CD4-positive, alpha-beta T cell treated with Interleukin-15 for 1 hour (primary cell): ENCODE measurements around the gene JAZF1.
"Not testable (repeated sequence)": the region's sequence is repeated elsewhere in the genome, so short reads cannot be mapped to it uniquely, and the experiment has no call there.

Source experiments
- DNase-seq: peaks from one replicate; pipeline ENCODE4 v3.0.0-alpha.2; 2020

The JAZF1 gene

DNA sequence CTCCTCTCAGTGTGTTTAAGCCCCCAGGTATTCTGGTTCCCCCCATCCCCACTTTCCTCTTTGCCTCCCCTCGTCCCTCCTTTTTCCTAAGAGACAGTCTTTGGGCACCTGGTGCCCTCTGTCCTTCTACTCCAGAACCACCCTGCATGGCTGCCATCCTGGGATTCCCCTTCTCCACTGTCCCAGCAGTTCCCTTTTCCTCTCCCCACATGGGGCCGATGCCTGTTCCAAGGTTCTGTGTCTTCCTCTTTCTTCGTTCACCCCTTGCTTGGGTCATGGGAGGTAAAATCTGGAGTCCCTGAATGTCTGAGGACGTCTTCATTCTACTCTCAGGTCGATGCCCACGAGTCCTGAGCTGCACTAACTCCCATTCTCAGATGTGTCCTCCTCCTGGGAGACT, 319.8 kb downstream of the JAZF1 start:
- no peak for DNase-seq

DNA sequence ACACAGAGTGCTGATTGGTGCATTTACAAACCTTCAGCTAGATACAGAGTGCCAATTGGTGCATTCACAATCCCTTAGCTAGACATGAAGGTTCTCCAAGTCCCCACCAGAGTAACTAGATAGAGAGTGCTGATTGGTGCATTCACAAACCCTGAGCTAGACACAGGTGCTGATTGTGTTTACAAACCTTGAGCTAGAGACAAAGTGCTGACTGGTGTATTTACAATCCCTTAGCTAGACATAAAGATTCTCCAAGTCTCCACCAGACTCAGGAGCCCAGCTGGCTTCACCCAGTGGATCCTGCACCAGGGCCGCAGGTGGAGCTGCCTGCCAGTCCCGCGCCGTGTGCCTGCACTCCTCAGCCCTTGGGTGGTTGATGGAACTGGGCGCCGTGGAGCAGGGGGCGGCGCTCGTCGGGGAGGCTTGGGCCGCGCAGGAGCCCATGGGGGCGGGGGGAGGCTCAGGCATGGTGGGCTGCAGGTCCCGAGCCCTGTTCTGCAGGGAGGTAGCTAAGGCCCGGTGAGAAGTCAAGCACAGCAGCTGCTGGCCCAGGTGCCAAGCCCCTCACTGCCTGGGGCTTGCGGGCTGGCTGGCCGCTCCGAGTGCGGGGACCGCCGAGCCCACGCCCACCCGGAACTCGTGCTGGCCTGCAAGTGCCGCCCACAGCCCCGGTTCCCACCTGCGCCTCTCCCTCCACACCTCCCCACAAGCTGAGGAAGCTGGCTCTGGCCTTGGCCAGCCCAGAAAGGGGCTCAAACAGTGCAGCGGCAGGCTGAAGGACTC, 323.7 kb downstream of the JAZF1 start:
- DNase-seq, result not testable (repeated sequence)

DNA sequence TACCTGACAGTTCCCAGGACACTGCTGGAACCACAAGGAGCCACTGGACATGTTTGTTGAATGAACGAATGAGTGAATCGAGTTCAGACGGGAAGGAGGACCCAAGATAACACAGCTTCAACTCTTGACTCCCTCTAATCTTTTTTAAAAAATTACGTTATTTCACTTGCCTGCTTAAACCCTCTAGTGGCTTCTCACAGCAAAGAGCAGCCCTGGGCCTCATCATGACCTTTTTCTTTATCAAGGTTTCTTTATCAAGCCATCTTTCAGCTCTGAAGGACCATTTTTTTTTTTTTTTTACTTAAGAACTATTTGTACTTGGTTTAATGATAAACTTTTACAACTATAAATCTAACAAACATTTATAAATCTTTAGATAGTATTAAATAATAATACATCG, 330.1 kb downstream of the JAZF1 start:
- DNase-seq, result no peak

DNA sequence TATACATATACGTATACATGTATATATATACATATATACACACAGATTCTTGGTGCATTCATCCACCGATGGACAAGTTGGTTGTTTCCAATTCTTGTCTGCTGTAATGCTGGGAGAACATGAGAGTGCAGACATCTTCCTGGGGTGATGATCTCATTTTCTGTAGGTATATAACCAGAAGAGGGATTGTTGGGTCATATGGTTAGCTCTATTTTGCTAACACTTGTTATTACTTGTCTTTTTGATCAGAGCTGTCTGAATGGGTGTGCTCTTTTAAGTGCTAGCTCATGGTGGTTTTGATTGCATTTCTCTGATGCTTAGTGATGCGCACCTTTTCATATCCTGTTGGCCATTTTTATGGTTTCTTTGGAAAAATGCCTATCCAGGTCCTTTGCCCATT, 334.2 kb downstream of the JAZF1 start:
- DNase-seq, result no peak

DNA sequence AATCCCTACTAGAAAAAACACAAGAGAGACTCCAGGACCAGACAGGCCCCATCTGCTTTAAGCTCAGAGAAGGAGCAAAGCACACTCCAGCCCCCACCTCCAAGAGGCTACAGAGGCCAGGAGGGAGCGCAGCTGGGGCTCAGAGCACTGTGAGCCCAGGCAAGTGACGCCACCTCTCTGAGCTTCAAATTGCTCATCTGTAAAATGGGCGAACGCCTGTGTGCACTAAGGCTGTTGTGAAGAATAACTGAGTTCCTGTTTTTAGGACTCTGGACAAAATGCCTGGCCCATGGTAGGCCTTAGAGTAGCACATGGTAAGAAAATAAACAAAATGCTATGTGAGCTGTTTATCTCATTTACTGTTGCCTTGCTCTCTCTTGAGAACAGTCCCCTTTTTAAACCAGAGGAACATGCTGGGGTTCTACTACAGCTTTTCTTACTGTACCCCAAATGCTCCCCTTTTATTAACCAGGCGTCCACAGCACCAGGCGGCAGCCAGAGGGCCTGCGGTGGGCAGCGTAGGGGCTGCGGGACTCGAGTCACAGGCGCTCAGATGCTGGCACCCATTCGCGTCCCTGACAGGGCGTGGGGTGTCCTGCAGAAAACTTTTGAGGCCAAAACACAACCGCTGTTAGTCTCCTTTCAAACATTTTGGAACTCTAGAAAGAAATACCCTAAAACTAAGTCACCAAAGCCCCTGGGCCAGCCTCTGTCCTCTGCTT, 336.9 kb downstream of the JAZF1 start:
- no peak for DNase-seq

DNA sequence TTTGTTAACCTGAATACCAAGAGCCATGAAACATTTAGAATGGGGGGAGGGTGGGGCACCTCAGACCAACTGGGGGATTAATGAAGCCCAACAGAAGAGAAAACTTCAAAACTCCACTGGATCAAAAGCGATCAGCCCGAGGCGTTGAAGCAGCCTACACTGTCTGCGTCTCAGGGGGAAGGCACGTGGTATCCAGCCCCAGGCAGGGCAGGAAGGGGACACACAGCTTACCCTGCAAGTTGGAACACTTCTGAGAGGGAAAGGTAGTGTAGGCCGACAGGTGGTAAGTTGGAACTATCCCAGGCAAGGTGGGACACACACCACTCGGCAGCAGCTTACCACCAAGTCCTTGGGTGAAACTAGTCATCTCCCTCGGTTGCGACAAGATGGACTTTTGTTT, 337.7 kb downstream of the JAZF1 start:
- no peak for DNase-seq

DNA sequence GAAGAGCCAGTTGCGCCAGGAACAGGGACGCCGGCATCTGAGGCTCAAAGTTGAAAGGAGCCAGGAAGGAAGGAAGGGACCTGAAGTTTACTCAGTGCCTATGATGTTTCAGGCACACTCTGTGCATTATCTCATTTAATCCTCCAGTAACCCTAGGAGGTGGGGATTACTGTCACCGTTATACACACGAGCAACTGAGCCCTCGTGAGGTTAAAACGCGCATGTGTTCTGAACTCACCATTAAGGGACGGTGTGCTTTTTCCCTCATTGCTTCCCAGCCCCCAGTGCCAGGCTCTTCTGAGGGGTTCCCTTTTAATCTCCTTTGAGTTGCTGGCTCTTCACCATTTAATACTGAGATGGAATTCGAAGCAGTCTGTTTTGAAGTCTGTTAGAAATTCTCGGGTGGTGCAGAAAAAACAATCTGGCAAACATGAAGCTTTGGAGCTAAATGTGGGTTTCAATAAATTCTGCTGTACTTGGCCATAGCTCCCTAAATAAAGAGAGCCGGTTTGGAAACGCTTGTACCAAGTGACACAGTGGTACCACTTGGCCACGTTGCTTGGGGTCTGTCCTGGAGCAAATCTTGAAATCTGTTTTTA, 338.4 kb downstream of the JAZF1 start:
- DNase-seq, result no peak

DNA sequence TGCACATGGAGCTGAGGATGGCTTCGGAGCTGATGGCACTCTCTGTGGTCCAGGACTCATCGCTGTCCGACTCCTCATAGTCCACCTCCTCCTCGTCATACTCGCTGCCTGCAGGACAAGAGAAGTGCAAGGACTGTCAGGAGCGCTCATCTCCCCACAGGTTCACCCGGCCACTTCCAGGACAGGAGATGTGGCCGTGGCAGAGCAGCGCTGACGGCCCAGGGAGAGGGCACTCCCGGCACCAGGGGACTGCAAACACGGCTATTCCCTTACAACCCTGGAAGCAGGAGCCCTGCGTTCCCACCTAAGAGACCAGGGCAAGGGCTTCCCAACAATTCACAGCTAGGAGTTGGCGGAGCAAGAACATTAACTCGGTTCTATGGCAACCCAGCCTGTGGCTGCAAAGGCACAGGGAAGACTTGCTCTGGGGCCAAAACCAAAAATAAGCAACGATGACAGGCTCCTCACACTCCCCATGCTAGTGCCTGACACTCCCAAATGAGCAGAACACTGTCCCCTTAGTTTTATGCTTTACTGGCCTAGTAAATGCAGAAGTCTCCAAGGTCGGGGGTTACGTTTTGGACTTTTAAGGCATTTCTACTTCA, 339.7 kb downstream of the JAZF1 start:
- DNase-seq, result no peak

DNA sequence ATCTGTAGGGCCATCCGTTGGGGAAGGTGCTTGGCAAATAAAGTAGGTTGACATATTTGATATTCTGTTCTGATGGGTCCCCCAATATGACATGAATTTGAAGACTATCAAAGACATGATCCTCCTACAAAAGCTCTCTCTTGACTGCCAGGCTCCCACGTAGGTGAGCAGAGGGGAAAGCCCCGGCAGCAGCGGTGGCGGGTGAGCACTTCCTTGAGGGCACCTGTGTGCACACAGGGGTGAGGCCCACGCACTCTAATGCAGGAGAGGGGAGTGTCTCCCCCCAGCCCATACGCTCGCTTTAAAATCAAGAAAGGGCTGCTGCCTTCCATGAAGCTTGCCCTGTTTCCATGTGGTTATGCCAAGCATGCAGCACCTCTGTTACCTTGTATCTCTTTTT, 340.3 kb downstream of the JAZF1 start:
- DNase-seq, result no peak

DNA sequence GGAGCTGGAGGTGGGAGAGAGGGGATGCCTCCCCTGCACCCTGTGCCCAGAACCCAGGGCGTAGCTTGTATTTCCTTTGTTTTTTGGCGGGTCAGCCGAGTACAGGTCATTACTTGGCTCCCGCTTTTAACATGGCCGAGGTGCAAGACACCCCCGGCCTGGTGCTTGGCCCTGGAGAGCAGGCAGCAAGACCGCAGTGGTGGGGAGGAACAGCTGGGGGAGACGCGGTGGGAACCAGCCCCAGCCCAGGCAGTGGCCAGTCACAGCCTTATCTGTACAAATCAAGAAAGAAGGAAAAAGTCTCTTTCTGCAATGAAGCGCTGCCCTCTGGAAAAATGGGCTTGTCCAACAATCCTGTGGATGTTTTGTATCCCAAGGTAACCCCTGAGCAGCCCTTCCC, 341.5 kb downstream of the JAZF1 start:
- DNase-seq, result no peak

DNA sequence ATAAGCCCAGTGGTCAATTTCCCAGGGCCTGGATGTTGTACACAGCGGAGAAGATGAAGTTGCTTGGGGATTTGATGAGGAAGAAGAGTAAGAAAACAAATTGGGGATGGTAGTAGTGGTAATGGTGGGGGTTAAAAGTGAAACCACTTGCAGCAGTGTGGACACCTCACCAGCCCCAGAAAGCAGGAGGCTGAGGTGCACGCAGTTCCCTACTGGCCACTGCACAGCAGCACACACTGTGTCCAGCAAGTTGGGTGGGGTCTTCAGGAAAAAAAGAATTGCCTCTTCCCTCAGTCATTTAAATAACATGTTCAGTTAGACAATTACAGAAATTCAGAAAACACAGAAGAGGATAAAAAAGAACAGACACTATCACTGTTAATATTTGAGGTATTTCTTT, 344.1 kb downstream of the JAZF1 start:
- no peak for DNase-seq

DNA sequence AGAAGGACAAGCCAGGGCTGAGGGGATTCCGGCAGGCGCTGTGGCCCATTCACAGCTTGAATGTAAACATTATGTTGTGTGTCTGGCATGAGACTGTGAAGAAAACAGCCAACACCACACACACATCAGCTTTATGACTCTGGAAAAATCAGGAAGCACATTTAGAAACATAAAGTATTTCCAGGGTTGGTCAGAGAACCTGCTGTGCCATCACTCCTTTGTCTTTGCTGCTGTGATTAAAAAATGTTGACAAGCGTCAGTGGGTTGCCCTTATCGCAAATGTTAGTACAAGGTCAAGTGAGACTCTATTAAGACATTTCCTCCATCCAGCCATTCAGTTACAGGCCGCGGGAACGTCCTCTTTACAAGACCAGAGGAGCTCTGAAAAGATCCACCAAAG, 345.2 kb downstream of the JAZF1 start:
- DNase-seq, result no peak

DNA sequence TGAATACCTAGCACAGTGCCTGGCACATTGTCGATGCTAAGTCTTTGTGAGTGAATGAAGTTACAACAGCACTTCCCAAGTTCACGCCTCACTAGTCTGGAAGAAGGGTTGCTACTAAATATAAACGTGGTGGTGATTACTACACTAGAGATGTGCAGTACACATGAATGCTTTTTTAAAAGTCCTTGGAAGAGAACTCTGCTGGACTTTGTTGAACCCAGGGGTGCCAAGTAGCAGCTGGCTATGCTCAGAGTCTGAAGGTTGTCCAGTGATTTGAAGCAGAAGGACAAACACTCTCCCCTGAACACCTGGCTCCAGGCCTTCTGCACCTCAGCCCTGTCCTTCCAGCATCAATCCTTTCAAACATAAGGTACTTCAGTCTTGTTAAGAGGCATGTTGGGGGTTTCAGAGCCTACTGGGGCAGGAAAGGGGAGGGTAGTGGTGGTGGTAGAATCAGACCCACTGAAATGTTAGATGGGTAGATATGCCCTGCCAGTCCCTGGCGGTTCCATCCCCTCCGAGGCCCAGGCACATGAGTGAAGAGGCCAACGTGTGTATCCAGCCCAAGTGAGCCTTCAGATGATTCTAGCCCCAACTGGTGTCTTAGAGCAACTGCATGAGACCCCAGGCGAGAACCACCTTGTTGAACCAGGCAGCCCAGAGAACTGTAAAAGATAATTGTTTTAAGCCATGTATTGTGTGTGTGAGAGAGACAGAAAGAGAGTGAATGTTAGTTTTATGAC, 346.2 kb downstream of the JAZF1 start:
- no peak for DNase-seq

DNA sequence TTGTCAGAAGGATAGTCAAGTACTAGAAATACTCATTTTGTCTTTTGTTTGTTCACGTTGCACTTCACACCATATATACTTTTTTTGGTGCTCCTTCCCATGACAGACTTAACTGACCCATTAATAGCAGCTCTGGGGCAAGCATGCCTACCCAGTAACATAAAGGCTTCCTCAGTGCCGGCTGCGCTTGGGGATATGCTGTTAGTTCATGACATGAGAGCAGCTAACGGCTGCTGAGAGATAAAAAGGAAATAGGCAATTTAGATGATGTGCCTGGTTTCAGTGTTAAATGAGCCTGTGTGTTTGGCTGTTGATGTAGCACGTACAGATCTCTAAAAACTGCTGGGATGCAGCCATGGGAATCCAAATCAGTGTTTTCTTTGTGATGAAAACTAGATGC, 354.2 kb downstream of the JAZF1 start:
- DNase-seq, result no peak

DNA sequence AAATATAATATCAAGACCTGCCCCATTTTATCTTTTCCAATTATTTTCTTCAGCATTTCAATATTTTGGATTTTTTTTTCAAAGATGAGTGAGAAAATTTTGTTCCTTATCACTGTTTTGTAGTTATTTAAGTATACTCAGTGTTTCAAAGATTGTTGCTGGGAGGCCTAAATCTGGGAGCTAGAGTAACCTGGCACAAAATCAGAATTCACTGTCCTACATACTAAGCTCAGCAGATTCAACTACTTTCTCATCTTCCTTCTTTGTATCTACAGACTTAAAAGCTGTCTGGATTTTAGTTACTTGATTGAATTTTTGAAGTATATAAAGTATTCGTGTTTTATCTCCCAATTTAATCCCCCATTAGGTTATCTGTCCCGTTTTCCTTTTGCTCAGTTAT, 354.7 kb downstream of the JAZF1 start:
- no peak for DNase-seq

DNA sequence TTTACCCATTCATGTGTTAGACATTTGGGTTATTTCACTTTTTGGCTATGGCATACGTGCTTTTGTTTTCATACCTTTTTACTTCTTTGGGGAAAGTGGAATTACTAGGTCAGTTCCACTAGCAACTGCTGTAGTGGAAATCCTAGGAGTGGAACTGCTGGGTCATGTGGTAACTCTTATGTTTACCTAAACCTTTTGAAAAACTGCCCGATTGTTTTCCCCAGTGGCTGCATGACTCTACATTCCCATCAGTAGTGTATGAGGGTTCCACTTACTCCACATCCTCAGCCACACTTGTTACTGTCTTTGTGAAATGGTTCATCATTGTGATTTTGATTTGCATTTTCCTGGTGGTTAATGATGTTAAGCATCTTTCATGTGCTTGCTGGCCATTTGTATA, 358.4 kb downstream of the JAZF1 start:
- DNase-seq, result no peak

DNA sequence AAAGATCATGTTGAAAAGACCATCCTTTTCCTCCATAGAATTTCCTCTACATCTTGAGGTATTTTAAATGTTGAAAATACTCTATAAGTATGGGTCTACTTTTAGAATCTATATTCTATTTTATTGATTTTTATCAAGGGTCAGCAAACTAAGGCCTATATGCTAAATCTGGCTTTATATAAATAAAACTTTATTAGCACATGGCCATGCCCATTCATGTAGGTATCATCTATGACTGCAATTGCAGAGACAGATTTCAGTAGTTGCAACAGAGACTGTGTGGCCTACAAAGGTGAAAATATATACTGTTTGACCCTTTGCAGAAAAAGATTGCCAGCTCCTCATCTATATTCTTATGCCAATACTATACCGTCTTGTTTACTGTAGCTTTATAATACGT, 367.9 kb downstream of the JAZF1 start:
- no peak for DNase-seq

DNA sequence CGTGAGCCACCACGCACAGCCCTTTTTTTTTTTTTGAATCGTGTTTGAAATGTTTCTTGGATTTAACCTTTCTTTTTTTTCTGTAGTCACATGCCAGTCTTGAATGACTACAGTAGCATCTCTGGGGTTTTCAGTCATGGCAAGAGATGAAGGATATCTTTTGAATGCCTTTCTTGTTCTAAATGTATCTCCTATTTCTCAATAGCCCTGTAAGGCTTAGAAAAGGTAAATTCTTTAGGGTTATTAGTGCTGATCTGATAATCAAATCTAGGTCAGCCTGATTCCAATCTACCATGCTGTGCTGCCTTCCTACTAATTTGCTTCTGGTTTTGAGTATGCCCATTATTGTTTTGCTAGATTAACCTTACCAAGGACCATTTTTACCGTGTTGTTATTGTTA, 370.4 kb downstream of the JAZF1 start:
- no peak for DNase-seq

DNA sequence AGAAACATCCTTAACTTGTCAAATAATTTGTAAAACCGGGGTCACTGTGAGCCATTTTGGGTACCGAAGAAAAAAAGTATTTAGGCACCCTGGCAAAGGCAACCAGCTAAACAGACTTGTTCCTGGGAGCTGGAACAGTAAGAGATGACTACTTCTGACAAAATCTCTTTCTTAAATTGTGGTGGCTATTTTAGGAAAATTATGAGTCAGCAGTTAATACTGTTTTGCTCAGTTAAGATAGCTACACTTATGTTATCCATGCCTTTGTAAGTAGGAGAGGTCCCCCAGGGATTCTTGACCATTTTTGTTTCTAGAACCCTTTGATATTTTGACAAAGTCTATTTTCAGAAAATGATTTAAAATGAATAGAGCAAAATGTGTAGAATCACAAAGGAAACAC, 372.0 kb downstream of the JAZF1 start:
- no peak for DNase-seq

DNA sequence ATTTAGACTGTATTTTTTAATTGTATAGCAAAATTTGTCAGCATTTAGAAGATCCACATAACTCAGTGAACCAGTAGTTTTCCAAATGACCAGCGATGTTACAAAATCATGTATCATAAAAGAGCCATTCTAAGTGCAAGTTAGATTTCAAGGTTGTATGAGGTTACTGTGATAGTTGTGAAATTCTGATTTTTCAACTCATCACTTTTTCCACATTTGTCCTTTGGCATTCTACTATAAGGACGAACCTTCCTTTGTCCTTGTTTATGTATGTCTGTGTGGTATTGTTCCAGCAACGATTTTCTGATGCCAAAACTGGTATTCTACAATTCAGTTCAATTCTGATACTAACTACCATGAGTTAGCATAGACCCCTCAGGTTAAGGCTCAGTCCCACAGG, 376.5 kb downstream of the JAZF1 start:
- no peak for DNase-seq

DNA sequence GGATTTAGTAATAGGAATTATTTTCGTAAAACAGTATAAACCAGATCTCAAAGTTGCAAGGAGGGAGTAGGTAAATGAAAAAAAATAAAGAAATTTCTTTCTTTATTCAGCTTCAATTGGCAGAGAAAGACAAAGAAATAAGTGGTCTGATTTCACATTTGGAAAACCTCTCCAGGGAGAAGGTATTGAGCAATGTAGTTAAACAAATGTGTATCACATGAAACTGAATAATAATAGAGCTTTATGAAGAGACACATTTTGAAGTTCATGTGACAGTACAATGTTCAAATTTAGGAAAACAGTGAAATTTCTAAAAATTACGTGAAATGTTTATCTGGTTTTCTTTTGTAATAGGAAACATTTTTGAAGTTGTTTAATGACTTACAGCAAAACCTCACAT, 377.6 kb downstream of the JAZF1 start:
- no peak for DNase-seq

DNA sequence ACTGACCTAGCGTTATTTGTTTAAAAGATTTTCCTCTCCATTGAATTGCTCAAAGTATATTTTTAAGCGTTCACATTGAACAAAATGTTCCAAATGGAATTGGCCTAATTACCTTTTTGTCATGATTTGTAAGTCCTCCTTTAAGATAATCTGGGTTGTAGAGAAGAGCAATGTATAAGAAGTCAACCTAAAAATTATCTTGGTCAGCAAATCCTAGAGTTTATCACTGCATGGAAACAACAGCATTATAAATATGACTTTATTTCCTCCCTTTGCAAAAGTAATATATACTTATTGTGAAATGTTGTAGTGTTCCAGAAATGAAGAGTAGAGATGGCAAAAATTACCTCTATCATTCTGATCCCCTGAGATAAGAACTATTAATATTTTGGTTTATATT, 381.4 kb downstream of the JAZF1 start:
- DNase-seq, result no peak

DNA sequence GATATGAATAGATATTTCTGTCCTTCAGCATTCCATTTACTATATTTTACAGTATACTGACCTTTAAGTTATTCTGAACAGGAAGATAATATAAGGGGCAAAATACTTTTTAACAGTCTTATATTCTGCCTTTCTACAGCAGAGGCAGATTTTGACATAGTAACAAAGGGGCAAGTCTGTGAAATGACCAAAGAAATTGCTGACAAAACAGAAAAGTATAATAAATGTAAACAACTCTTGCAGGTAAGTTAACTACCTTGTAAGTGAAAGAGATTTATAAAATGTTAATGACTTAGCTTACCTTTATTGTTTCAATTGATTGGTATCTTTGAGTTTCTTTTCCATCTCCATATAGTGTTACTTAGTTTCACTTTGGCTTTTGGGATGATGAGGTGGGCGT, 384.6 kb downstream of the JAZF1 start:
- DNase-seq, result no peak
